SH-SY5Y (cell line): ENCODE data around the gene ZSWIM6.

ENCODE experiments used
- GATA2 ChIP-seq: IDR thresholded peaks from 2 replicates; pipeline ENCODE4 v1.6.1; 2011; ENCODE audit warnings: mild to moderate bottlenecking, low read depth, low read length
- GATA3 ChIP-seq: IDR thresholded peaks from 2 replicates; pipeline ENCODE4 v1.6.1; 2011; ENCODE audit warnings: low read depth, mild to moderate bottlenecking, low read length, moderate library complexity

DNA sequence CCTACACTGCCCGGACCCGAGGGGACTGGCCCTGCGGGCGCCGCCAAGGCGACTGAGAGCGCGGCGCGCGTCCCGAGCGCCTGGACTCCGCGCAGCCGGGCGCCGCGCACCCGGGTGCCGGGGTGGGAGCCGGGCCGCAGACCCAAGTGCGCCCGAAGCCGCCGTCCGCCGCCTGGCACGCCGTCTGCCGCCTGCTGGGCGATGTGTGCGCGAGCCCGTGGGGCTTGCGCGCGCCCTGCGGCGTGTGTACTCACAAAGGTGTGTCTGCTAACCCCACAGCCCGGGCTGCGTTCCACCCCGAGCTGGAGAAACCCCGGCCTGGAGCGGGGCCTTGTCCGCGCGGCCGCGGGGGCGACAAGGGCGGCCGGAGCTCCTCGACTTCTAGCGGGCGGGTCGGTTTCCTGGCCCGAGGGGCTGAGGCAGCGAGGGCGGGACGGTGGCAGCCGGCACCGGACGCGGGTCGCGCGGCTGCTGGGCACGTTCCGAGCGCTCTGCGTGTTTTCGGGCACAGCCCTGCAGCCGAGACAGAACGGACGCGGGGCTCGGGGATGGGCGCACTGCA lies 1.1 kb upstream of the ZSWIM6 start:
- TF ChIP-seq GATA3 (no peak), GATA2 (0 out of 2 replicates have a peak, but pooled peaks have one; percentile 4)
